Smooth muscle cell (in vitro differentiated cells): ENCODE measurements around the gene GRB10. TPM values are rescaled to one million over a fixed set of nuclear protein-coding genes. Genes with fewer than 3 reads are reported as not detected.

ENCODE experiments used
- DNase-seq: peaks from one replicate; lab custom pipeline; 2025; ENCODE audit not compliant: unreplicated experiment; lab: John Stamatoyannopoulos, UW
- H2AFZ ChIP-seq: fragments of 200-600 bp; sonication (generic); 2 replicates; pipeline ENCODE4 v1.6.0; 2016; ENCODE audit warnings: antibody characterized with exemption, low read depth, mild to moderate bottlenecking
- H3F3A ChIP-seq: fragments of 200-600 bp; sonication (generic); 2 replicates; pipeline ENCODE4 v1.6.0; 2017; ENCODE audit warnings: antibody characterized with exemption, low read depth
- H3K27ac ChIP-seq: fragments of 200-600 bp; sonication (generic); 2 replicates; pipeline ENCODE4 v1.5.1; 2016; ENCODE audit warnings: low read depth, mild to moderate bottlenecking
- H3K27me3 ChIP-seq: fragments of 200-600 bp; sonication (generic); 2 replicates; pipeline ENCODE4 v1.6.1; 2016; ENCODE audit warnings: low read depth, mild to moderate bottlenecking
- H3K36me3 ChIP-seq: fragments of 200-600 bp; sonication (generic); 2 replicates; pipeline ENCODE4 v1.5.1; 2016; ENCODE audit warnings: low read depth
- H3K4me1 ChIP-seq: fragments of 200-600 bp; sonication (generic); 2 replicates; pipeline ENCODE4 v1.5.1; 2016; ENCODE audit warnings: low read depth
- H3K4me2 ChIP-seq: fragments of 200-600 bp; sonication (generic); 2 replicates; pipeline ENCODE4 v1.6.0; 2016; ENCODE audit warnings: mild to moderate bottlenecking
- H3K4me3 ChIP-seq: fragments of 200-600 bp; sonication (generic); 2 replicates; pipeline ENCODE4 v1.5.1; 2016; ENCODE audit warnings: mild to moderate bottlenecking
- H3K79me2 ChIP-seq: fragments of 200-600 bp; sonication (generic); 2 replicates; pipeline ENCODE4 v1.6.0; 2016; ENCODE audit warnings: low read depth, mild to moderate bottlenecking
- H3K9ac ChIP-seq: fragments of 200-600 bp; sonication (generic); 2 replicates; pipeline ENCODE4 v1.6.0; 2016; ENCODE audit warnings: low read depth
- H3K9me3 ChIP-seq: fragments of 200-600 bp; sonication (generic); replicated peaks from 2 replicates; pipeline ENCODE4 v1.5.1; 2016; ENCODE audit warnings: low read depth
- H4K20me1 ChIP-seq: fragments of 200-600 bp; sonication (generic); 2 replicates; pipeline ENCODE4 v1.6.0; 2016; ENCODE audit warnings: low read depth
- whole genome bisulfite sequencing: methylation state at CpG from one replicate; pipeline ENCODE4 v1.1.7; 2016; ENCODE audit warnings: low lambda C conversion rate; 5-methylcytosine and 5-hydroxymethylcytosine counted together
- polyA plus RNA-seq: library from polyadenylated mRNA; unstranded; fragments of >200 nt; fragmentation: Nextera tagmentation; extraction: Ambion mirVana; gene quantifications from 2 replicates; pipeline ENCODE4 v1.2.1, GENCODE V29; 2016
- total RNA-seq: library from RNA; depleted of rRNA; stranded (reverse); fragments of >200 nt; gene quantifications from 2 replicates; pipeline ENCODE4 v1.2.3, GENCODE V29; 2014
- TF ChIP-seq, protein P1 (sequence below): fragments of 200-600 bp; sonication (generic); IDR thresholded peaks from 2 replicates; pipeline ENCODE4 v1.5.1; 2017; ENCODE audit warnings: borderline replicate concordance, mild to moderate bottlenecking, antibody characterized with exemption; ENCODE audit not compliant: insufficient read depth, poor library complexity, severe bottlenecking

The GRB10 gene
- total and polyA plus RNA-seq, 2 experiments from 2014 or later = 18.0 to 20.1 TPM

DNA sequence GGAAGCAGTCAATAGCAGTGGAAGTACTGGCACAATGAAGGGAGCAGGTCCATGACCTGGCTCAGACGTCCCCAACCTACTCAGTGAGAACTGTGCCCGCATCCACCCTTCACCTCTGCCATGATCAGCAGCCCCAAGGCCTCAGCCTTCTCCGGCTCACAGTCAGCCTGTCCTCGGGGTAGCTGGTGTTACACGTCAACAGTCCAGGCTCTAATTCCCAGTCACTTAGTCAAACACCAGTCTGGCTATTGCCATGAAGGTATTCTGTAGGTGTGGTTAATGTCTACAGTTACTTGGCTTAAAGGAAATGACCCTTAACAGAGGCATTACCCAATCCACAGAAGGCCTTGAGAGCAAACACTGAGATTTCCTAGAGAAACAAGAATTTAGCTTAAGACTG, 49.1 kb downstream of the GRB10 start:
- Histone ChIP-seq H3K27me3 (no peaks in the 10 kb centered on the region), H3K27ac (peak overlapping the region; percentile 89), H3K36me3 (no peaks in the 10 kb centered on the region), H3K4me1 (peaks cover 16% of the 10 kb centered on the region), H3K79me2 (peaks cover 81% of the 10 kb centered on the region), H3K4me2 (peak overlapping the region; percentile 40), H3K9ac (peak overlapping the region; percentile 36), H4K20me1 (peaks cover 58% of the 10 kb centered on the region), H2AFZ (no peak overlapping the region), H3F3A (peaks cover 9% of the 10 kb centered on the region), H3K4me3 (no peak overlapping the region), H3K9me3 (no peaks in the 10 kb centered on the region)
- TF ChIP-seq, protein P1, sequence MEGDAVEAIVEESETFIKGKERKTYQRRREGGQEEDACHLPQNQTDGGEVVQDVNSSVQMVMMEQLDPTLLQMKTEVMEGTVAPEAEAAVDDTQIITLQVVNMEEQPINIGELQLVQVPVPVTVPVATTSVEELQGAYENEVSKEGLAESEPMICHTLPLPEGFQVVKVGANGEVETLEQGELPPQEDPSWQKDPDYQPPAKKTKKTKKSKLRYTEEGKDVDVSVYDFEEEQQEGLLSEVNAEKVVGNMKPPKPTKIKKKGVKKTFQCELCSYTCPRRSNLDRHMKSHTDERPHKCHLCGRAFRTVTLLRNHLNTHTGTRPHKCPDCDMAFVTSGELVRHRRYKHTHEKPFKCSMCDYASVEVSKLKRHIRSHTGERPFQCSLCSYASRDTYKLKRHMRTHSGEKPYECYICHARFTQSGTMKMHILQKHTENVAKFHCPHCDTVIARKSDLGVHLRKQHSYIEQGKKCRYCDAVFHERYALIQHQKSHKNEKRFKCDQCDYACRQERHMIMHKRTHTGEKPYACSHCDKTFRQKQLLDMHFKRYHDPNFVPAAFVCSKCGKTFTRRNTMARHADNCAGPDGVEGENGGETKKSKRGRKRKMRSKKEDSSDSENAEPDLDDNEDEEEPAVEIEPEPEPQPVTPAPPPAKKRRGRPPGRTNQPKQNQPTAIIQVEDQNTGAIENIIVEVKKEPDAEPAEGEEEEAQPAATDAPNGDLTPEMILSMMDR = no peak
- DNase-seq = no peak
- 38% methylated on average over 5 of the region's 5 CpGs for WGBS

DNA sequence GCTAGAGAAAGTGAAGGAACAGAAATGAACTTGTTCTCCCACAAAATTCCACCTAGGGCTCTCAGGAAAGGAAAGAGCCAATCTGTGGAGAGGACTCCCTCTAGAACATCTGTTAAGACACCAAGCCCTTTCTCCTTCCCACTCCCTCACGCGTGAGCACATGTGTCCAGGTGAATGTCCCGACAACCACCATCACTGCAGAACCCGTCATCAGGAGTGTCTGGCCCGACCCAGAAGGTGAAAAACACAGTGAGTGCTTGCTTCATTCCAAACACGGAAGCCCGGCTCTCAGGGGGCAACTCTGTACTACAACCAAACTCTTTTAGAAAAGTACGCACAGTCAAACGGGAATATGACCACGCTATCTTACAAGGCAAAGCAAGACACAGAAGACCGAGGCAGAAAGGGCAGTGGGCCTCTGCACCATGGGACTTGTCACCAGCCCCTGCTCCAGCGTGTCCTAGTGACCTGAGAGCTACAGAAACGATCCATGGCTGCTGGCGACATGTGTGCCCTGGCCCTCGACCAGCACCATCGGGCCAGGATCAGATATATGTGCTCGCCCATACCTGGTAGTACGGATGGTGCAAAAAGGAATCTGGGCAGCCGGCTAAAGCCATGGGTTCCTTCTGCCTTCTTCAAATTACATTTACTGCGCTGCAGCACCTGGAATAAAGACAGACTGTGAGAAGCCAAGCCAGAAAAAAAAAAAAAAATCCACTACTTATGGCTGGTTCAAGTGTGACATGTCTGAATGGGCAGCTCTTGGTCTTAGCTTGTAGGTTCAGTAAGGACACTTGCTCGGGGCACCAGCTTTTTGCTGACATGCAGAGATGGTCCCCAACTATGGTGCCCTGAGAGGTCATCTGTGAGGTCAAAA, 50.8 kb downstream of the GRB10 start:
- H3K27ac ChIP-seq = peak overlapping the region; percentile 77
- H3K4me1 ChIP-seq = peaks cover 16% of the 10 kb centered on the region
- peaks cover 80% of the 10 kb centered on the region for H3K79me2 ChIP-seq
- no peak for DNase-seq
- H3K9ac ChIP-seq = peak overlapping the region; percentile 36
- H3K36me3 ChIP-seq = no peaks in the 10 kb centered on the region
- TF ChIP-seq, protein P1 = no peak
- peaks cover 9% of the 10 kb centered on the region for H3F3A ChIP-seq
- 98% methylated on average over 21 of the region's 21 CpGs for WGBS
- H3K9me3 ChIP-seq = no peaks in the 10 kb centered on the region
- peak overlapping the region; percentile 70 for H3K4me2 ChIP-seq
- peaks cover 61% of the 10 kb centered on the region for H4K20me1 ChIP-seq
- H3K27me3 ChIP-seq = no peaks in the 10 kb centered on the region
- no peak overlapping the region for H2AFZ ChIP-seq
- no peak overlapping the region for H3K4me3 ChIP-seq

DNA sequence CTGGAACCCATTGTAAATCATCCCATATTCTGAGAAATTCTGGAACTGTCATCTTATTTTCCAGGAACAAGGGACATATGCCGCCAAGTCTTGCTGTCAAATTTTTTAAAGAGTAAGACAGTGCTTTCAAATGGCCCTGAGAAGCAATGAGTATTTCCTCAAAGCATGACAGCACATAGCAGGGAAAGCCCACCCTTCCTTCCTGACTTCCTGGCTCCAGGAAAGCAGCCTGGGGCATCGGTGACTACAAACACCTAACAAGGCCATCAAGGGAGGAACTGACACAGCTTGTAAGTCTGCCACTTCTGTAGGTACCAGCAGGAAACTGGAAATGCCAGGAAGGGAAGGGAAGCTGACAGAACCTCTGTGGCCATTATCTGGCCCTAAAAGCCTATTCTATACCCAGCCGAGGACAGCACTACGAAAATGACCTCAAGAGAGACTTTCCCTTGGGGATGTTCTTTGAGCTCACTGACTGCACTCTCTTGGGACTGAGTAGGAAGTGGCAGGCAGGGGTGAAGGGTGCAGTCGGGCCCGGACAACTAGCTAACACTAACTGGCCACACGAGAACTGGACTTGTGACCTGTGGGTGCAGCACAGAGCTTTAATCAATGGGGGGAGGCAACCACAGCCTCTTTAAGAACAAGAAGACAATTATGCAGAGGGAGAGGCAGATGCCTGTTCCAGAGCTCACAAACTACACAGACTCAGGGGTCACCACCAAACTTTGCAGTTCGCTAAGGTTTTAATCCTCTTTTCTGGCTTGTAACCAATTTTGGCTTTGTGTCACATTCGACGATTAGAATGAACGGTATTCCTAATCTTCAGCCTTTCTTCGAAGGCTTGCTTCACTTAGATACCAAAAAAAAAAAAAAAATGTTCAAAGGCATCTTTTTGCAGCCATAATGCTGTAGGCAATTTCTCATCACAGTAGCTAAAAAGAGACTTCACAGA, 52.0 kb downstream of the GRB10 start:
- peaks cover 62% of the 10 kb centered on the region for H4K20me1 ChIP-seq

More for the DNA sequence above, 52.0 kb downstream of the GRB10 start:
- H3K4me1 ChIP-seq = peaks cover 16% of the 10 kb centered on the region
- H3K79me2 ChIP-seq = peaks cover 74% of the 10 kb centered on the region
- no peaks in the 10 kb centered on the region for H3K27me3 ChIP-seq
- no peak overlapping the region for H3K4me3 ChIP-seq
- TF ChIP-seq, protein P1 = no peak
- no peak overlapping the region for H3K9ac ChIP-seq
- H3F3A ChIP-seq = peaks cover 9% of the 10 kb centered on the region
- DNase-seq = no peak
- no peak overlapping the region for H2AFZ ChIP-seq
- H3K36me3 ChIP-seq = no peaks in the 10 kb centered on the region
- H3K4me2 ChIP-seq = peak overlapping the region; percentile 70
- H3K9me3 ChIP-seq = no peaks in the 10 kb centered on the region
- WGBS = 54% methylated on average over 12 of the region's 12 CpGs
- H3K27ac ChIP-seq = peak overlapping the region; percentile 77
